ENCODE results near the gene CACNA1E.

Gene CACNA1E

GRCh38 chr1:181714428-181714827, 231.1 kb downstream of the CACNA1E start:
- DNase-seq = no peak

DNA sequence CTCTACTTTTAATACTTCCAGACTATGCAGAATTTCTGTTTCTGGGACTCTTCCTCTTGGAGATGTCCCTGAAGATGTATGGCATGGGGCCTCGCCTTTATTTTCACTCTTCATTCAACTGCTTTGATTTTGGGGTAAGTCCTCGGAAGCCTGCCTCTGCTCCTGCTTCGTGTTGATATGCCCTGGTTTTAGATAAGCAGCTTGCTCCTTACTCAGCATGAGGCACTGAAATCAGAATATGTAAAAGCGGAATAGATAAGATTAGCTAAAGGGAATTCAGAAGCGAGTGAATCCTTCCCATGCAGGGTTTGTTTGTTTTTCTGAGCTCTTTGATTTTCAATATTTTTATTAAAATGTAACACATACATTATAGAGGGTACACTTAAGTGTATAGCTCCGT, 234.7 kb downstream of the CACNA1E start:
- no peak for DNase-seq

- DNase-seq = no peak
Measured at GRCh38 chr1:181726320-181727012, 243.1 kb downstream of the CACNA1E start.

GRCh38 chr1:181730606-181731005, 247.3 kb downstream of the CACNA1E start:
- no peak for DNase-seq

GRCh38 chr1:181732218-181732990, 249.1 kb downstream of the CACNA1E start:
- no peak for DNase-seq

DNA sequence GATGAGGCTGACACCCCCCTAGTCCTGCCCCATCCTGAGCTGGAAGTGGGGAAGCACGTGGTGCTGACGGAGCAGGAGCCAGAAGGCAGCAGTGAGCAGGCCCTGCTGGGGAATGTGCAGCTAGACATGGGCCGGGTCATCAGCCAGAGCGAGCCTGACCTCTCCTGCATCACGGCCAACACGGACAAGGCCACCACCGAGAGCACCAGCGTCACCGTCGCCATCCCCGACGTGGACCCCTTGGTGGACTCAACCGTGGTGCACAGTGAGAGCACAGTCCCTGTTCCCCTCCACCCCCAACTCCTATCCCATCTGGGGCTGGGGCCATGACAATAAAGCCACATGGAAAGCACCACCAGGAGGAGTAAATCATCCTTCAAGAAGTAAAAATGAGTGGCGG, 250.2 kb downstream of the CACNA1E start:
- no peak for DNase-seq

GRCh38 chr1:181737056-181737455, 253.7 kb downstream of the CACNA1E start:
- DNase-seq = no peak

GRCh38 chr1:181739214-181739613, 255.9 kb downstream of the CACNA1E start:
- no peak for DNase-seq

DNA sequence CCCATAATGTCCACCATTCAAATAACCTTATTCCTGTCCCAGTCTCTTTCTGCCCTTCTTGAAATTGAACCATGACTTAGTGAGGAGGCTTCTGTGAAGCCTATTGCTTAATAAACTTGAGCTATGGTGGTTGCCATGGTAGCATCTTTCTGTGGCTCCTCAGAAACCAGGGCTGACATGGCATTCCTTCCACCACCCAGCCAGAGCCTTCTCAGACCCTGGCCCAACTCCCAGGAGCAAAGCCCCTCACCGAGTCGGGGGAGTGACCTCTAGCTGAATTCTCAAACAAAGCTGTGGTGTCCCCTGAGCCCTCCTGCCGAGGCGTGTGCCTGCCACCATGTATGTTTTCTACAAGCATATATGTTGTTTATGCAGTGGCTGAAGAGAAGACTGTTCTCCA, 259.1 kb downstream of the CACNA1E start:
- DNase-seq = no peak

GRCh38 chr1:181743878-181744312, 260.6 kb downstream of the CACNA1E start:
- DNase-seq = peak; percentile 54

- no peak for DNase-seq
Measured at GRCh38 chr1:181746224-181746623, 262.9 kb downstream of the CACNA1E start.

DNA sequence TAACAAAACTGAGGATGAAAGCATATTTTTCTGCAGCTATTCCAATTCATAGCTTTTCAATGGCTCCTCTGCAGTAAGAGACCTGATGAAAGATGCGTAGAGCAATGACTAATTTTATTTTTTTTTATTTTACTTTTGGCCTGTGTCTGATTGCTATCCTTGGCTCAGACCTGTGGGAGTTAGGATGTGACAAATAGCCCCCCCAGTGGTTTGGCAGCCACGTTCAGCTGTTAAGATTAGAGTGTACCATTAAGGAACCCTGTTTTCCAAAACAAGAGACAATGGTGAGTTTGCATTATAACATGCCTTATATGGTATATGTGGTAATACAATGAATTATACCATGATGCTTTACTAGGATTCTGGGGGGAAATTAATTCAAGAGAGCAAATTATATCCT, 264.7 kb downstream of the CACNA1E start:
- no peak for DNase-seq

DNA sequence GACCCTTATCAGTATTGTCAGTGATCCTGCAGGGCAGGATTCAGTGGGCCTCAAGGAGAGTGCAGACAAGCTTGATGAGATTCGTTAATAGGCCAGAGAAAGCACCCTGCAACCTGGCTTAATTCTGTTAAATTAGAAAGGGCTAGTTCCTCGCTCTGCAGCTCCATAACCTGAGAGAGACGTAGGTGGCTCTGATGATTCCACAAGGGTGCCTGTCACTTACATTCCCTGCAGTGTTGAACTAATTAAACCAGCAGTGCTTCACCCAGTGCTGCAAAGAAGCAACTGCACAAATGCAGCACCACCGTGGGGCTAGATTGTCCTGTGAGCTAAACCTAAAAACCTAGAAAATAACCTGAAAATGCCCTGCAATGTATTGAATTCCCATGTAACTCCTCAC, 270.8 kb downstream of the CACNA1E start:
- no peak for DNase-seq

- no peak for DNase-seq
Measured at GRCh38 chr1:181759481-181759880, 276.2 kb downstream of the CACNA1E start.

DNA sequence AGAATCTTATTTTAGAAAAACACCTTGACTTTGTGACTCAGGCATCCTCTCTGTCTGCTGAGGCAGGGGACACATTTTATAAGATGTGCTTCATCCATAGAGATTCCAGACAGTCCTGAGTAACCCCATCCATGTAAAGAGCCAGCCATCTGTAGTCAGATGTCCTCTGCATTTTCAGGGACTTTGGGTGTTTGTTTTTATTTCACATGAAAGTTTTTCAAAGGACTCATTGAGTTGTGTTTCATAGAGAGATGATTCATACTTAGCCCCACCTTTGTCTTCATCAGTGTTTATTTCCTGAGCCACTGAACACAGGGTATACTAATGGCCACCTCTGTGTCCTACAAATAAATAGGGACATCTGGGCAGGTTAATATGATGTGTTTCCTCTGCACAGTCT, 280.4 kb downstream of the CACNA1E start:
- no peak for DNase-seq

DNA sequence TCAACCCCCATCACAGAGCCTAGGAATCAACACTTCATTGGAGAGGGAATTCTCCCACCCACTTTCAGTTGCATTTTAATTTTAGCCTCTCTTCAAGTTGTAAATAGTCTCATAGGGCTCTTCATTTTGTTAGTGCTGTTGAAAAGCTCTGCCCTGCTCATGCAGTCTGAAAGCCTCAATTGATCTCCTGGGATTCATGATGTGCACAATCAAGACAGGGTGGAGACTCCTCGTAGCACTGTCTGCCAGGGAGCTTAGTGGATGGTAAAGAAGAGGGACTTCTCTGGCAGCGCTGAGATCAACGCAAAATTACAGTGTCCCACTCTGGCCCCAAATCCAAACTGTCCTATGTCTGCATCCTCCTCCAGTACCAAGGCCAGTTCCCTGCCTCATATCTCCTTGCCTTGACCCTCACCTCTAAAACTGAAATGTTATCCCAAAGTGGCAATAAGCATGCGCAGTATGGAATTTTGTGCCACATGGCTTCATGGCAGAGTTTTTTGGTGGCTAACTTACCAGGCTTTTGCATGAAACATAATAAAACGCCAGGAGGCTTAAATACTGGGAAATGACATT, 282.2 kb downstream of the CACNA1E start:
- DNase-seq = no peak

DNA sequence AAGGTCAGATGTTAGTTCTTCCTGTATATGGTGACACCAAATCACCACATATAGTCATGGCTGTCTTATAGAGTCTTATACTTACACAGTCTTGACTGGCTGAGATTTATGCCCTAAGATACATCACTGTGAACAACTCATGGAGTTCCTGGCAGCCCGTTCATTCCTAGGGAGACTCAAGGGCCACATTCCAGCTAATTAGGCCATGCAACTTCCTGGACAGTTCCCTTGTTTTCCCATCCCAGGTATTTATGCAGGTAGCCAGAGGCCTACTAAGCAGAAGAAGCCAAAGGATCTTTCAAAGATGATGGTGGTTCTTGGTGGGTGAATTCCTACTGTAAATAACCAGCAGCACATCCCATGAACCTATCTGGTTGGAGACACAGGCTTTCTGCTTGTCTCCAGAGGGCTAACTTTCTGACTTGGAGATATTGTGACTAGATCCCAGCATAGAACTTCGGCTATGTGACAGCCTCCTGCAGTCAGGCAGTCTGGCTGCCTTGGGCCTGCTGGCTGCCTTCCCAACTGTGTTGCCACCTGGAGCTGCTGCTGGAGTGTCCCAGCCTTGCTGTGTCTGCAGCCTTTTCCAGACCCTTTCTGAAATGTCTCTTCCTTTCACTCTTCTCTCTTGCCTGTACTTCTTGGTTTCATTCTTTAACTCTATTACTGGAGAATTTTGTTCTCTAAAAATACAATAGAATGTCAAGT, 283.8 kb downstream of the CACNA1E start:
- DNase-seq = no peak

DNA sequence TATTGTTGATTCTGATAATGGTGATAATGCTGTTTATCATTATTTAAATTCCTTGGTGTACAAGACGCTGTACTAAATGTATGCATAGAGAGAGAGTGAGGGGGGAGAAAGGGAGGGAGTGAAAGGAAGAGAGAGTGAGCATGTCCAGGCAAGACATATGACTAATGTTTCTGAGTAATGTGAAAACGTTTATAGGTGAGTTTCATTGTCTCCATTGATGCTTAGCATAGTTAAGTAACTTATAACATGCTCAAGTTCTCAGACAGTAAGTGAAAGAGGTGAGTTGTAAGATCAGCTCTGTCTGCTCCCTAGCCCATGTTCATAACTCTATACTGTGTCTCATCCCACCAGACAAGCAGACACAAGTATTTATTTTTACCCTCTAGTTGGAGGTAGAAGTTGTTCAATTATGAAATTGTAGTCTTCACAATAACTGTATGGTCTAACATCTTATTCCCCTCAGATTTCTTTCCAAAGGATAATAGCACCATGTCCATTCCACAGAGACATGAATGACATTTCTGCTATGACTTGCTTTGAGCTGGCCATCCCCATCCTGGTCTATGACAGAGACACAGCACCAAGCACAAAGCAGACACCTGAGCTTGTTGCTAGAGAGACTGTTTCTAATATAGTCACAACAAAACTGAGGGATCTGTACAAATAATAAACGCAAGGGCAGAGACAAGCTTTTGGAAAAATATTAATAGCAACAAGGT, 285.1 kb downstream of the CACNA1E start:
- DNase-seq = no peak

DNA sequence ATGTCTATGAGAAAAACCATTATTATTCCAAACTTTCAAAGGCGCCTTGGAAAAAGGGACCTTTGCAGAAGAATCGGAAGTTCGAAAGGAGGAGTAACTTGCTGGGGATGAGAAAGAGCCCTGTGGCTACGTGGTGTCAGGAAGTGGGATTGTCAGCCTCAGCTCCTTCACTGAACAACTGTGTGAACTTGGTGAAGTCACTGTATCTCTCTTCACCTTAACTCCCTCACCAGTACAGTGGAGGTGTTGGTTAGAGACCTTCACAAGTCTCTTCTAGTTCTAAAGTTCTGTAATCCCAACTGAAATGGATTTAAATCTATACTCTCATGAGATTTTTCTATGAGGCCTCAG, 285.6 kb downstream of the CACNA1E start:
- DNase-seq = no peak

DNA sequence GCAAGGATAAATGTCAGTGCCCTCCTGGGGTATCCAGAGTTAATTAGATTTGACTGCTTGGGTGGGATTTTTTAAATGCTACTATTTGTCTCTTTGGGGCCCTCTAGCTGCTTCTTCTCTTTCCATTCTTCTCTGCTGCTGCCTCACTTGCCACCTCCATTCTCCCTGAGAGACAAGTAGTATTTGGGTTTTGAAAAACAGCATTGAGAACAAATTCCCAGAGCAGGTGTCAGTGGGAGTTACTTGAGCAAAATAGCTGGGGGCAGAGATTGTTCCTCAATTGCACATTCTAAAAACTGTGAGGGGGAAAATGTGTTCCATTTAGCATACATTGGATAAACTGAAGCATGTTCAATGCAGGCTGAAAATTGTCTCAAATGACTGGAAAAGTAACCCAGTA, 286.5 kb downstream of the CACNA1E start:
- no peak for DNase-seq

GRCh38 chr1:181772714-181773113, 289.4 kb downstream of the CACNA1E start:
- no peak for DNase-seq

- no peak for DNase-seq
Measured at GRCh38 chr1:181776044-181776443, 292.7 kb downstream of the CACNA1E start.

DNA sequence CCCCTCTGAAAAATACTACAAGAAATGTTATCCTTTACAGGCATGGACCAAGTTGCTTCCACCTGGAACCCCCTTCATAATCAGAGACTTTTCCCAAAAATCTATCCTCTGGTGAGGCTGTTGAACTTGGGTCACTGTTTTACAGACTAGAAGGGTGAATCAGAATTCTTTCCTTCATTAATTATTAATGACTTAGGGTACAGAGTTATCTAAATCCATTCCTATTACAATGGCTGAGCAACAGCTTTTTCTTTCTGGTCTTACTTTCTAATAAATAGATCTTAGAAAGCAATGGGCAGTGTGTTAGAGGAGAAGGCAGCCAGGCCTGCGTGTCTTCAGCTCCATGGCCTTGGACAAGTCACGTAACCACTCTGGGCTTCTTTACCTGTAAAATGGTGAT, 294.0 kb downstream of the CACNA1E start:
- DNase-seq = no peak

Measured in NCI-H446 treated with DMSO at 0.1 percent for 48 hours (cell line).